ENCODE measurements around the gene FOXN1.
A peak's percentile ranks its signal among the peaks of the same experiment; 100 is the strongest.

Gene FOXN1

GRCh38 chr17:28547096-28547622 lies 41.0 kb downstream of the FOXN1 start:
- H3K27ac ChIP-seq: no peak overlapping the region
- no peak for TF ChIP-seq CTCF (conservative IDR thresholded peaks at IDR 0.05)

- H3K27ac ChIP-seq: no peak overlapping the region
Measured at GRCh38 chr17:28547623-28548416, 41.7 kb downstream of the FOXN1 start.

GRCh38 chr17:28548417-28549130 lies 42.4 kb downstream of the FOXN1 start:
- H3K27ac ChIP-seq: no peak overlapping the region
- peak; percentile 2 for TF ChIP-seq CTCF (conservative IDR thresholded peaks at IDR 0.05)

More at GRCh38 chr17:28547623-28548416, 41.7 kb downstream of the FOXN1 start:
- TF ChIP-seq CTCF (conservative IDR thresholded peaks at IDR 0.05): peak; percentile 98

- TF ChIP-seq CTCF (conservative IDR thresholded peaks at IDR 0.05): no peak
- H3K27ac ChIP-seq: no peak overlapping the region
Measured at GRCh38 chr17:28549236-28550132, 43.3 kb downstream of the FOXN1 start.

GRCh38 chr17:28550858-28551257 lies 44.7 kb downstream of the FOXN1 start:
- H3K27ac ChIP-seq: no peak overlapping the region; the same call in 1 of the 2 replicates
- no peak for TF ChIP-seq CTCF (conservative IDR thresholded peaks at IDR 0.05)

GRCh38 chr17:28551421-28552175 lies 45.5 kb downstream of the FOXN1 start:
- no peak for TF ChIP-seq CTCF (conservative IDR thresholded peaks at IDR 0.05)
- H3K27ac ChIP-seq: peak overlapping the region; percentile 81
